ENCODE measurements around the gene LTF. TPM values are rescaled to one million over a fixed set of nuclear protein-coding genes. Genes with fewer than 3 reads are reported as not detected.

The LTF gene
- total and polyA plus RNA-seq, 9 of the 15 experiments (the other 6 are each of a cell fraction or from before 2014, with no cell fraction given): 0.07 TPM; not detected in 8

- TF ChIP-seq, protein P1, sequence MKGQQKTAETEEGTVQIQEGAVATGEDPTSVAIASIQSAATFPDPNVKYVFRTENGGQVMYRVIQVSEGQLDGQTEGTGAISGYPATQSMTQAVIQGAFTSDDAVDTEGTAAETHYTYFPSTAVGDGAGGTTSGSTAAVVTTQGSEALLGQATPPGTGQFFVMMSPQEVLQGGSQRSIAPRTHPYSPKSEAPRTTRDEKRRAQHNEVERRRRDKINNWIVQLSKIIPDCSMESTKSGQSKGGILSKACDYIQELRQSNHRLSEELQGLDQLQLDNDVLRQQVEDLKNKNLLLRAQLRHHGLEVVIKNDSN (CRISPR knock-in tag; IDR thresholded peaks at IDR 0.05): no peak
- TF ChIP-seq GABPA (tag; conservative IDR thresholded peaks at IDR 0.05; ENCODE audit: low read depth) (no peak), TAF9B (IDR thresholded peaks at IDR 0.05; ENCODE audit: partially characterized antibody) (no peak), COPS2 (conservative IDR thresholded peaks at IDR 0.05) (no peak), FUS (optimal IDR thresholded peaks at IDR 0.05; ENCODE audit: low read depth, low read length) (no peak), POLR2AphosphoS2 (IDR thresholded peaks at IDR 0.05; ENCODE audit: low read length) (no peak), MAFG (tag; conservative IDR thresholded peaks at IDR 0.05) (peak; percentile 37), BRD4 (IDR thresholded peaks at IDR 0.05) (no peak), ZNF23 (CRISPR knock-in tag; IDR thresholded peaks at IDR 0.05) (no peak), HCFC1 (IDR thresholded peaks at IDR 0.05; ENCODE audit: low read depth, low read length) (no peak), JUN (IDR thresholded peaks at IDR 0.05; ENCODE audit: borderline replicate concordance, low read depth, low read length) (no peak), JUN (CRISPR knock-in tag; IDR thresholded peaks at IDR 0.05; ENCODE audit: borderline replicate concordance) (no peak), MYNN (IDR thresholded peaks at IDR 0.05) (no peak), MYNN (CRISPR knock-in tag; IDR thresholded peaks at IDR 0.05) (no peak), HMG20B (CRISPR knock-in tag; IDR thresholded peaks at IDR 0.05) (no peak), MTF1 (CRISPR knock-in tag; IDR thresholded peaks at IDR 0.05; ENCODE audit: borderline replicate concordance) (no peak), HDGF (IDR thresholded peaks at IDR 0.05) (no peak), PRPF4 (IDR thresholded peaks at IDR 0.05; ENCODE audit: insufficient read depth, low read depth, low read length, poor library complexity, severe bottlenecking) (no peak), ZNF121 (CRISPR knock-in tag; conservative IDR thresholded peaks at IDR 0.05) (no peak), NCOA1 (IDR thresholded peaks at IDR 0.05; ENCODE audit: low read depth) (no peak), ILK (tag; IDR thresholded peaks at IDR 0.05; ENCODE audit: borderline replicate concordance, low read depth) (no peak), SMARCE1 (IDR thresholded peaks at IDR 0.05) (peak; percentile 40; the same call in 1 of the 2 replicates), RFX5 (IDR thresholded peaks at IDR 0.05; ENCODE audit: low read depth, low read length) (no peak), HNRNPUL1 (IDR thresholded peaks at IDR 0.05; ENCODE audit: low read length) (no peak), PCBP1 (IDR thresholded peaks at IDR 0.05; ENCODE audit: low read depth, low read length, poor library complexity, severe bottlenecking) (no peak)
- TF ChIP-seq, protein P2, sequence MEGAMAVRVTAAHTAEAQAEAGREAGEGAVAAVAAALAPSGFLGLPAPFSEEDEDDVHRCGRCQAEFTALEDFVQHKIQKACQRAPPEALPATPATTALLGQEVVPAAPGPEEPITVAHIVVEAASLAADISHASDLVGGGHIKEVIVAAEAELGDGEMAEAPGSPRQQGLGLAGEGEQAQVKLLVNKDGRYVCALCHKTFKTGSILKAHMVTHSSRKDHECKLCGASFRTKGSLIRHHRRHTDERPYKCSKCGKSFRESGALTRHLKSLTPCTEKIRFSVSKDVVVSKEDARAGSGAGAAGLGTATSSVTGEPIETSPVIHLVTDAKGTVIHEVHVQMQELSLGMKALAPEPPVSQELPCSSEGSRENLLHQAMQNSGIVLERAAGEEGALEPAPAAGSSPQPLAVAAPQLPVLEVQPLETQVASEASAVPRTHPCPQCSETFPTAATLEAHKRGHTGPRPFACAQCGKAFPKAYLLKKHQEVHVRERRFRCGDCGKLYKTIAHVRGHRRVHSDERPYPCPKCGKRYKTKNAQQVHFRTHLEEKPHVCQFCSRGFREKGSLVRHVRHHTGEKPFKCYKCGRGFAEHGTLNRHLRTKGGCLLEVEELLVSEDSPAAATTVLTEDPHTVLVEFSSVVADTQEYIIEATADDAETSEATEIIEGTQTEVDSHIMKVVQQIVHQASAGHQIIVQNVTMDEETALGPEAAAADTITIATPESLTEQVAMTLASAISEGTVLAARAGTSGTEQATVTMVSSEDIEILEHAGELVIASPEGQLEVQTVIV (CRISPR knock-in tag; IDR thresholded peaks at IDR 0.05; ENCODE audit: borderline replicate concordance): no peak
- TF ChIP-seq, protein P3, sequence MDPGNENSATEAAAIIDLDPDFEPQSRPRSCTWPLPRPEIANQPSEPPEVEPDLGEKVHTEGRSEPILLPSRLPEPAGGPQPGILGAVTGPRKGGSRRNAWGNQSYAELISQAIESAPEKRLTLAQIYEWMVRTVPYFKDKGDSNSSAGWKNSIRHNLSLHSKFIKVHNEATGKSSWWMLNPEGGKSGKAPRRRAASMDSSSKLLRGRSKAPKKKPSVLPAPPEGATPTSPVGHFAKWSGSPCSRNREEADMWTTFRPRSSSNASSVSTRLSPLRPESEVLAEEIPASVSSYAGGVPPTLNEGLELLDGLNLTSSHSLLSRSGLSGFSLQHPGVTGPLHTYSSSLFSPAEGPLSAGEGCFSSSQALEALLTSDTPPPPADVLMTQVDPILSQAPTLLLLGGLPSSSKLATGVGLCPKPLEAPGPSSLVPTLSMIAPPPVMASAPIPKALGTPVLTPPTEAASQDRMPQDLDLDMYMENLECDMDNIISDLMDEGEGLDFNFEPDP (CRISPR knock-in tag; IDR thresholded peaks at IDR 0.05): no peak
Measured at GRCh38 chr3:46395210-46395661, 69.5 kb downstream of the LTF start (continued).

Measured in K562 (cell line).